Stomach smooth muscle (tissue), 2 donors: ENCODE results near the gene SNTG2.

Experiments used
- H3K27ac ChIP-seq: one replicate; pipeline ENCODE4 v1.7.0; 2013; ENCODE audit warnings: mild to moderate bottlenecking, low read length, inconsistent platforms
- H3K27me3 ChIP-seq, 2 donors: one replicate each; pipeline ENCODE4 v1.7.0; 2013; ENCODE audit warnings: low read length in 2 of 2; ENCODE audit not compliant: insufficient read depth in 2 of 2, control insufficient read depth in 1 of 2
- H3K36me3 ChIP-seq, 2 donors: one replicate each; pipeline ENCODE4 v1.7.0; 2013; ENCODE audit warnings: low read length in 2 of 2; ENCODE audit not compliant: control insufficient read depth in 2 of 2, insufficient read depth in 2 of 2
- H3K4me1 ChIP-seq: one replicate; pipeline ENCODE4 v1.7.0; 2013; ENCODE audit warnings: low read length; ENCODE audit not compliant: control insufficient read depth, insufficient read depth
- H3K4me3 ChIP-seq, 2 donors: one replicate each; pipeline ENCODE4 v1.7.0; 2013; ENCODE audit warnings: low read length in 2 of 2
- H3K9ac ChIP-seq, 2 donors: one replicate each; pipeline ENCODE4 v1.7.0; 2013; ENCODE audit warnings: low read length in 2 of 2, mild to moderate bottlenecking in 1 of 2
- H3K9me3 ChIP-seq, 2 donors: one replicate each; pipeline ENCODE4 v1.7.0; 2013; ENCODE audit warnings: low read length in 2 of 2; ENCODE audit not compliant: control insufficient read depth in 2 of 2
- donor health status: healthy.
- donor health status: Pancreatic carcinoma.

Gene SNTG2

GRCh38 chr2:953975-954686 lies 3.5 kb downstream of the SNTG2 start:
- Histone ChIP-seq H3K36me3 (no peaks in the 10 kb centered on the region), H3K27ac (no peak overlapping the region), H3K9me3 (no peaks in the 10 kb centered on the region), H3K4me3 (no peak overlapping the region), H3K27me3 (peaks cover 21 to 38% of the 10 kb centered on the region in 2 donors), H3K4me1 (peaks cover 7% of the 10 kb centered on the region), H3K9ac (no peak overlapping the region)

- H3K27me3 ChIP-seq, result peaks cover 18 to 33% of the 10 kb centered on the region in 2 donors
- H3K36me3 ChIP-seq, result no peaks in the 10 kb centered on the region
- peaks cover 7% of the 10 kb centered on the region for H3K4me1 ChIP-seq
- H3K9ac ChIP-seq, result no peak overlapping the region
- H3K27ac ChIP-seq, result no peak overlapping the region
- H3K4me3 ChIP-seq, result no peak overlapping the region
- no peaks in the 10 kb centered on the region for H3K9me3 ChIP-seq
Measured at GRCh38 chr2:954687-955000, 4.0 kb downstream of the SNTG2 start.

- Histone ChIP-seq H3K9me3 (no peaks in the 10 kb centered on the region), H3K36me3 (no peaks in the 10 kb centered on the region), H3K4me3 (no peak overlapping the region), H3K9ac (no peak overlapping the region), H3K4me1 (peaks cover 3% of the 10 kb centered on the region), H3K27me3 (peaks cover 17 to 24% of the 10 kb centered on the region in 2 donors), H3K27ac (no peak overlapping the region)
Measured at GRCh38 chr2:955829-956731, 5.4 kb downstream of the SNTG2 start.

GRCh38 chr2:959457-959856 lies 8.8 kb downstream of the SNTG2 start:
- Histone ChIP-seq H3K27me3 (peaks cover 3 to 5% of the 10 kb centered on the region in 2 donors), H3K9me3 (no peaks in the 10 kb centered on the region), H3K36me3 (no peaks in the 10 kb centered on the region), H3K4me1 (no peaks in the 10 kb centered on the region), H3K27ac (no peak overlapping the region), H3K9ac (no peak overlapping the region), H3K4me3 (no peak overlapping the region)

GRCh38 chr2:960061-960736 lies 9.6 kb downstream of the SNTG2 start:
- Histone ChIP-seq H3K4me1 (no peaks in the 10 kb centered on the region), H3K27ac (no peak overlapping the region), H3K9ac (no peak overlapping the region), H3K27me3 (peaks cover 3 to 9% of the 10 kb centered on the region in 2 donors), H3K36me3 (no peaks in the 10 kb centered on the region), H3K4me3 (no peak overlapping the region), H3K9me3 (no peaks in the 10 kb centered on the region)

- H3K4me1 ChIP-seq, result no peaks in the 10 kb centered on the region
- H3K9ac ChIP-seq, result no peak overlapping the region
- no peaks in the 10 kb centered on the region for H3K9me3 ChIP-seq
Measured at GRCh38 chr2:961786-962185, 11.1 kb downstream of the SNTG2 start.

GRCh38 chr2:963876-964275 lies 13.2 kb downstream of the SNTG2 start:
- H3K4me3 ChIP-seq, result no peak overlapping the region
- H3K4me1 ChIP-seq, result no peaks in the 10 kb centered on the region
- peaks cover 0 to under 1% of the 10 kb centered on the region in 2 donors for H3K9me3 ChIP-seq
- H3K36me3 ChIP-seq, result no peaks in the 10 kb centered on the region
- H3K27ac ChIP-seq, result no peak overlapping the region
- no peak overlapping the region for H3K9ac ChIP-seq
- H3K27me3 ChIP-seq, result peaks cover 0 to 4% of the 10 kb centered on the region in 2 donors

More at GRCh38 chr2:961786-962185, 11.1 kb downstream of the SNTG2 start:
- Histone ChIP-seq H3K36me3 (no peaks in the 10 kb centered on the region), H3K27ac (no peak overlapping the region), H3K27me3 (peaks cover 3 to 9% of the 10 kb centered on the region in 2 donors), H3K4me3 (no peak overlapping the region)

- no peaks in the 10 kb centered on the region for H3K4me1 ChIP-seq
- H3K27me3 ChIP-seq, result peaks cover 0 to 4% of the 10 kb centered on the region in 2 donors
- H3K27ac ChIP-seq, result no peak overlapping the region
- no peaks in the 10 kb centered on the region for H3K36me3 ChIP-seq
- H3K9ac ChIP-seq, result no peak overlapping the region
- peaks cover 0 to 3% of the 10 kb centered on the region in 2 donors for H3K9me3 ChIP-seq
- no peak overlapping the region for H3K4me3 ChIP-seq
Measured at GRCh38 chr2:964562-964961, 13.9 kb downstream of the SNTG2 start.

GRCh38 chr2:965640-966147 lies 15.0 kb downstream of the SNTG2 start:
- Histone ChIP-seq H3K27me3 (peaks cover 0 to 4% of the 10 kb centered on the region in 2 donors), H3K9ac (no peak overlapping the region), H3K4me3 (no peak overlapping the region), H3K9me3 (peaks cover 0 to 3% of the 10 kb centered on the region in 2 donors), H3K4me1 (no peaks in the 10 kb centered on the region), H3K36me3 (no peaks in the 10 kb centered on the region), H3K27ac (no peak overlapping the region)

GRCh38 chr2:973129-973528 lies 22.5 kb downstream of the SNTG2 start:
- Histone ChIP-seq H3K4me1 (peaks cover 3% of the 10 kb centered on the region), H3K4me3 (no peak overlapping the region), H3K9me3 (peaks cover 0 to 3% of the 10 kb centered on the region in 2 donors), H3K27me3 (peaks cover 0 to 2% of the 10 kb centered on the region in 2 donors), H3K36me3 (no peaks in the 10 kb centered on the region), H3K27ac (no peak overlapping the region), H3K9ac (no peak overlapping the region)
